GM18907 (cell line): ENCODE data around the gene CNMD.
"Not testable (repeated sequence)": the region's sequence is repeated elsewhere in the genome, so short reads cannot be mapped to it uniquely, and the experiment has no call there.

Experiments used
- ATAC-seq: cut with Tn5 transposase; IDR thresholded peaks from one replicate; pipeline ENCODE4 v1.9.1; 2021; ENCODE audit warnings: mild to moderate bottlenecking, moderate library complexity; ENCODE audit not compliant: unreplicated experiment

Gene CNMD

GRCh38 chr13:52696566-52696965, 43.1 kb downstream of the CNMD start:
- ATAC-seq = no peak

- peak; percentile 71 for ATAC-seq
Observed at GRCh38 chr13:52695856-52696255, 43.8 kb downstream of the CNMD start.

GRCh38 chr13:52686376-52686775, 53.2 kb downstream of the CNMD start:
- no peak for ATAC-seq

- not testable (repeated sequence) for ATAC-seq
Observed at GRCh38 chr13:52685806-52686205, 53.8 kb downstream of the CNMD start.

- ATAC-seq = no peak
Observed at GRCh38 chr13:52677823-52678222, 61.8 kb downstream of the CNMD start.

- no peak for ATAC-seq
Observed at GRCh38 chr13:52673465-52673864, 66.2 kb downstream of the CNMD start.

- no peak for ATAC-seq
Observed at GRCh38 chr13:52670726-52671125, 68.9 kb downstream of the CNMD start.

- no peak for ATAC-seq
Observed at GRCh38 chr13:52669677-52670076, 69.9 kb downstream of the CNMD start.

GRCh38 chr13:52665325-52665724, 74.3 kb downstream of the CNMD start:
- ATAC-seq = no peak

- no peak for ATAC-seq
Observed at GRCh38 chr13:52664272-52664671, 75.3 kb downstream of the CNMD start.

GRCh38 chr13:52659340-52659739, 80.3 kb downstream of the CNMD start:
- ATAC-seq = no peak
